Sigmoid colon (tissue), 7 donors: ENCODE measurements around the gene DDX20. TPM values are rescaled to one million over a fixed set of nuclear protein-coding genes. Genes with fewer than 3 reads are reported as not detected.

Experiments used
- DNase-seq: peaks from one replicate; pipeline ENCODE4 v3.0.0-alpha.2; 2019
- H3K27ac ChIP-seq, 4 donors: fragments of 200-600 bp; sonication (generic); one replicate each; pipeline ENCODE4 v1.5.1; 2016 to 2019; ENCODE audit warnings: mild to moderate bottlenecking in 1 of 4
- H3K27me3 ChIP-seq, 3 donors: fragments of 200-600 bp; sonication (generic); one replicate each; pipeline ENCODE4 v1.5.1; 2019; ENCODE audit warnings: mild to moderate bottlenecking in 1 of 3
- H3K36me3 ChIP-seq, 4 donors: fragments of 200-600 bp; sonication (generic); one replicate each; pipeline ENCODE4 v1.5.1; 2016 to 2019
- H3K4me1 ChIP-seq, 4 donors: fragments of 200-600 bp; sonication (generic); one replicate each; pipeline ENCODE4 v1.5.1; 2017 to 2019
- H3K4me3 ChIP-seq, 4 donors: fragments of 200-600 bp; sonication (generic); one replicate each; pipeline ENCODE4 v1.5.1; 2017 to 2019; ENCODE audit warnings: mild to moderate bottlenecking in 2 of 4, moderate library complexity in 1 of 4
- H3K9me3 ChIP-seq, 4 donors: fragments of 200-600 bp in 3 of 4; sonication (generic) in 3 of 4; one replicate each; pipeline versions ENCODE4 v1.5.1 to v1.6.1; 2013 to 2019
- EP300 ChIP-seq, 4 donors: sonication (generic); formaldehyde crosslinking; IDR thresholded peaks; one replicate each; pipeline ENCODE4 v1.6.1; 2017; ENCODE audit warnings: antibody characterized with exemption in 4 of 4
- POLR2A ChIP-seq, 2 donors: fragments of 450-650 bp; IDR thresholded peaks; one replicate each; pipeline ENCODE4 v1.6.1; 2016; ENCODE audit warnings: antibody characterized with exemption in 2 of 2, mild to moderate bottlenecking in 2 of 2, moderate library complexity in 2 of 2
- POLR2AphosphoS5 ChIP-seq, 4 donors: sonication (generic); formaldehyde crosslinking; IDR thresholded peaks; one replicate each; pipeline ENCODE4 v1.6.1; 2017; ENCODE audit warnings: antibody characterized with exemption in 4 of 4
- WGBS, 2 donors: extraction: QIAGEN DNeasy Blood & Tissue Kit; methylation state at CpG; one replicate each; pipeline ENCODE4 v1.1.7; 2013; 5-methylcytosine and 5-hydroxymethylcytosine counted together
- intact Hi-C: fragments of 100-400 bp; cut with DNase I; formaldehyde crosslinking; loops from one replicate; pipeline ENCODE4 v1.15.1; 2023
- polyA plus RNA-seq, 3 donors: library from polyadenylated mRNA; stranded (reverse); fragments of 200-250 nt; gene quantifications; one replicate each; pipeline ENCODE4 v1.2.3, GENCODE V29; 2013
- total RNA-seq, 4 donors: library from RNA; depleted of rRNA; stranded (reverse); fragments of >200 nt; gene quantifications; one replicate each; pipeline ENCODE4 v1.1.0, GENCODE V29; 2016
- TF ChIP-seq, protein P1 (sequence below), 4 experiments: fragments of 450-650 bp in 3 of 4; fragments of 200-600 bp in 1 of 4; IDR thresholded peaks; one replicate each; pipeline ENCODE4 v1.5.1; 2016 to 2019; ENCODE audit warnings: antibody characterized with exemption in 4 of 4, mild to moderate bottlenecking in 3 of 4, moderate library complexity in 2 of 4
- donor health status: healthy with polysubstance abuse.
- donor health status: Bipolar disorder and iron deficiency.
- donor health status: healthy.

The DDX20 gene
- total and polyA plus RNA-seq, 7 donors: 2.3 to 30.9 (median 18.7) TPM

- DNase-seq: no peak
- Histone ChIP-seq H3K36me3 (peaks cover 0 to 26% (median 0%) of the 10 kb centered on the region in 4 donors), H3K4me1 (peaks cover 0 to 8% (median 0%) of the 10 kb centered on the region in 4 donors), H3K9me3 (no peaks in the 10 kb centered on the region), H3K27ac (no peak overlapping the region), H3K4me3 (no peak overlapping the region), H3K27me3 (no peaks in the 10 kb centered on the region)
- no peak for TF ChIP-seq POLR2A (IDR thresholded peaks at IDR 0.05)
- no peak for TF ChIP-seq EP300 (IDR thresholded peaks at IDR 0.05)
- TF ChIP-seq, protein P1, sequence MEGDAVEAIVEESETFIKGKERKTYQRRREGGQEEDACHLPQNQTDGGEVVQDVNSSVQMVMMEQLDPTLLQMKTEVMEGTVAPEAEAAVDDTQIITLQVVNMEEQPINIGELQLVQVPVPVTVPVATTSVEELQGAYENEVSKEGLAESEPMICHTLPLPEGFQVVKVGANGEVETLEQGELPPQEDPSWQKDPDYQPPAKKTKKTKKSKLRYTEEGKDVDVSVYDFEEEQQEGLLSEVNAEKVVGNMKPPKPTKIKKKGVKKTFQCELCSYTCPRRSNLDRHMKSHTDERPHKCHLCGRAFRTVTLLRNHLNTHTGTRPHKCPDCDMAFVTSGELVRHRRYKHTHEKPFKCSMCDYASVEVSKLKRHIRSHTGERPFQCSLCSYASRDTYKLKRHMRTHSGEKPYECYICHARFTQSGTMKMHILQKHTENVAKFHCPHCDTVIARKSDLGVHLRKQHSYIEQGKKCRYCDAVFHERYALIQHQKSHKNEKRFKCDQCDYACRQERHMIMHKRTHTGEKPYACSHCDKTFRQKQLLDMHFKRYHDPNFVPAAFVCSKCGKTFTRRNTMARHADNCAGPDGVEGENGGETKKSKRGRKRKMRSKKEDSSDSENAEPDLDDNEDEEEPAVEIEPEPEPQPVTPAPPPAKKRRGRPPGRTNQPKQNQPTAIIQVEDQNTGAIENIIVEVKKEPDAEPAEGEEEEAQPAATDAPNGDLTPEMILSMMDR (IDR thresholded peaks at IDR 0.05): no peak
- no peak for TF ChIP-seq POLR2AphosphoS5 (IDR thresholded peaks at IDR 0.05)
- intact Hi-C loops: no loop called here
- 85 to 88% methylated on average over 9 of the region's 9 CpGs for WGBS, 2 donors
These were observed 20.3 kb downstream of the DDX20 start for GRCh38 chr1:111775966-111776365.

DNA sequence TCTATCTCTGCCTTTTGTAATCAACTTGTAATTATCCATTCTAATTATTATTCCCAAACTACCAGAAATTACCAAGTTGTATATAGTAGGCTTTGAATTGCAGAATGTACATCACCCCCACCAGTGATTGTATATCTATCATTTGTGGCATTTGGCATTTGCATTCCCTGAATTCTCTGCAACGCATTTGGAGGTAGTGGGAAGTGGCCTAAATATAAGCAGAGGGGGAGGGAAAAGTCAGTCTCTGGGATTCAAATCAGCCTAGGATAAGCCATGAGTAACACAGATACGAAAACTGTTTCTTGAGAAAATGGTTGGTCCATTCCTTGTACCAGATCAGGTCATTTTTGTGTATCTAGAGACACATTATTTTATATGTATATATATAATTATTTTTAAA lies 20.7 kb downstream of the DDX20 start:
- WGBS, 2 donors: 86 to 91% methylated on average over 2 of the region's 2 CpGs
- no peaks in the 10 kb centered on the region for H3K9me3 ChIP-seq
- peaks cover 0 to 8% (median 0%) of the 10 kb centered on the region in 4 donors for H3K4me1 ChIP-seq
- TF ChIP-seq, protein P1 (IDR thresholded peaks at IDR 0.05): no peak
- TF ChIP-seq POLR2A (IDR thresholded peaks at IDR 0.05) (no peak), POLR2AphosphoS5 (IDR thresholded peaks at IDR 0.05) (no peak), EP300 (IDR thresholded peaks at IDR 0.05) (no peak)
- H3K27me3 ChIP-seq: no peaks in the 10 kb centered on the region
- no peak overlapping the region for H3K4me3 ChIP-seq
- intact Hi-C loops: no loop called here
- no peak overlapping the region for H3K27ac ChIP-seq
- no peak for DNase-seq
- peaks cover 0 to 22% (median 0%) of the 10 kb centered on the region in 4 donors for H3K36me3 ChIP-seq

- H3K27ac ChIP-seq: no peak overlapping the region
- no peak for DNase-seq
- H3K4me1 ChIP-seq: peaks cover 0 to 8% (median 0%) of the 10 kb centered on the region in 4 donors
- WGBS, 2 donors: 93 to 95% methylated on average over 8 of the region's 8 CpGs
- no peaks in the 10 kb centered on the region for H3K27me3 ChIP-seq
- no peak overlapping the region for H3K4me3 ChIP-seq
- no peak for TF ChIP-seq EP300 (IDR thresholded peaks at IDR 0.05)
- H3K9me3 ChIP-seq: no peaks in the 10 kb centered on the region
- intact Hi-C loops: no loop called here
- H3K36me3 ChIP-seq: peaks cover 0 to 22% (median 0%) of the 10 kb centered on the region in 4 donors
These were observed 21.2 kb downstream of the DDX20 start for GRCh38 chr1:111776861-111777260.

- DNase-seq: no peak
- Histone ChIP-seq H3K36me3 (peaks cover 0 to 22% (median 0%) of the 10 kb centered on the region in 4 donors), H3K27me3 (no peaks in the 10 kb centered on the region), H3K9me3 (no peaks in the 10 kb centered on the region), H3K4me3 (no peak overlapping the region), H3K4me1 (peaks cover 0 to 8% (median 0%) of the 10 kb centered on the region in 4 donors), H3K27ac (no peak overlapping the region)
- intact Hi-C loops: no loop called here
- 78 to 94% methylated on average over 1 of the region's 1 CpG for WGBS, 2 donors
- TF ChIP-seq POLR2AphosphoS5 (IDR thresholded peaks at IDR 0.05) (no peak), EP300 (IDR thresholded peaks at IDR 0.05) (no peak), POLR2A (IDR thresholded peaks at IDR 0.05) (no peak)
- TF ChIP-seq, protein P1 (IDR thresholded peaks at IDR 0.05): no peak
These were observed 21.6 kb downstream of the DDX20 start for GRCh38 chr1:111777301-111777700.

DNA sequence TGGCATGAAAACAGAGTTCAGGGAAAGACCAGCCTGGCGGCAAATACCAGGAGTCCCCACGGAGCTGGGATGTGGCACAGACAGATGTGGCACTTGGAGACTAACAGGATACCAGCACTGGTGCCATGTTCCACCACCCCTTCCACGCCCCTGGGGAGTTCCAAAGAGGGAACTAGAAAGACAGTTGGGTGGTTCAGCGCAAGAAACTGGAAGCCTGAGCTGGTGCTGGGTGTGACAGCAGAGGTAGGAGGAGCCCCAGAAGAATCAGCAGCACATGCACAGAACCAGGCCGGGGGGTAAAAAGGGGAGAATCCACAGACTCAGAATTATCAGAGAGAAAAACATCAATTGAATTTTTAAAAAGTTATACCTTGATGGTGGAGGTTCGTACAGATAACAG lies 22.4 kb downstream of the DDX20 start:
- no peak for DNase-seq
- no peaks in the 10 kb centered on the region for H3K9me3 ChIP-seq
- H3K4me1 ChIP-seq: peaks cover 0 to 8% (median 0%) of the 10 kb centered on the region in 4 donors
- 85 to 89% methylated on average over 6 of the region's 6 CpGs for WGBS, 2 donors
- TF ChIP-seq EP300 (IDR thresholded peaks at IDR 0.05): no peak
- H3K27me3 ChIP-seq: no peaks in the 10 kb centered on the region
- no peak overlapping the region for H3K4me3 ChIP-seq
- peaks cover 0 to 22% (median 0%) of the 10 kb centered on the region in 4 donors for H3K36me3 ChIP-seq
- intact Hi-C loops: no loop called here
- H3K27ac ChIP-seq: no peak overlapping the region

DNA sequence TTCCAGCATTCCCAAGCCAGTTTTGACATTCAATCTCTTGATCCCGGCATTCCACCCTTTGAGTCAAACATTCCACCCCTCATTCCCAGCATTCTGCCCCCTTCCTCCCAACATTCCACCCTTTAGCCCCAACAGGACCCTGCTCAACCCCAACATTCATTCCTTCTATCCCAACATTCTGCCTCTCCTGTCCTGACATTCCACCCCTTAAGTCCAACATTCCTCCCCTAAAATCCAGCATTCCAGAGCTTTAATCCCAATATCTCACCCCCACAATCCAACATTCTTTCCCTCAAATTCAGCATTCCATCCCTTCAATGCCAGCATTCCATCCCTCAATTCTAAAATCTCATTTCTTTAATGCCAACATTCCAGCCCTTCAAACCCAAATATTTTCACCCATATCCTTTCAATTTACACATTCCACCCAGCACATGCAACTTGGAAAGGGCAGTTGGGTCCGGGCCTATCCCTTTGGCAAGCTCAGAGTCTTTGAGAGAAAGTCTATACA lies 22.9 kb downstream of the DDX20 start:
- DNase-seq: no peak
- peaks cover 0 to 22% (median 0%) of the 10 kb centered on the region in 4 donors for H3K36me3 ChIP-seq
- no peak for TF ChIP-seq POLR2A (IDR thresholded peaks at IDR 0.05)
- TF ChIP-seq EP300 (IDR thresholded peaks at IDR 0.05): no peak
- TF ChIP-seq, protein P1 (IDR thresholded peaks at IDR 0.05): no peak
- no peak for TF ChIP-seq POLR2AphosphoS5 (IDR thresholded peaks at IDR 0.05)
- H3K9me3 ChIP-seq: no peaks in the 10 kb centered on the region
- 81% methylated on average over 2 of the region's 2 CpGs for WGBS, 2 donors
- H3K4me3 ChIP-seq: no peak overlapping the region
- intact Hi-C loops: no loop called here
- no peaks in the 10 kb centered on the region for H3K27me3 ChIP-seq
- peaks cover 0 to 8% (median 0%) of the 10 kb centered on the region in 4 donors for H3K4me1 ChIP-seq
- no peak overlapping the region for H3K27ac ChIP-seq
